Superior temporal gyrus (tissue), 1 donor: ENCODE measurements around the gene GJD4.
A peak's percentile ranks its signal among the peaks of the same experiment; 100 is the strongest.

Source experiments
- DNase-seq: peaks from one replicate; pipeline ENCODE4 v3.0.0-alpha.2; 2016; ENCODE audit errors: extremely low spot score

The GJD4 gene

GRCh38 chr10:35626971-35627507 lies 21.9 kb downstream of the GJD4 start:
- DNase-seq, result no peak

DNA sequence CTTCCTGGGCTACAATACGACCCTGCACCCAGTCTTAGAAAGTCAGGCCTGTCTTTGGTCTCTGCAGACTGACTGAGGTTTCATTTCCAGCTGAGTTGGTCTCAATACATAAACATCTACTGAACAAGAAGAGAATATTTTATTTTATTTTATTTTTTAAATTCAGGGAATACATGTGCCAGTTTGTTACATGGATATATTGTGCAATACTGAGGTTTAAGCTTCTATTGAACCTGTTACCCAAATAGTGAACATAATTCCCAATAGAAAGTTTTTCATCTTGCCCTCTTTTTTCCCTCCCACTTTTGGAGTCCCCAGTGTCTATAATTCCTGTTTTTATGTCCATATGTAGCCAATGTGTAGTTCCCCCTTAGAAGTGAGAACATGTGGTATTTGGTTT lies 26.3 kb downstream of the GJD4 start:
- no peak for DNase-seq

DNA sequence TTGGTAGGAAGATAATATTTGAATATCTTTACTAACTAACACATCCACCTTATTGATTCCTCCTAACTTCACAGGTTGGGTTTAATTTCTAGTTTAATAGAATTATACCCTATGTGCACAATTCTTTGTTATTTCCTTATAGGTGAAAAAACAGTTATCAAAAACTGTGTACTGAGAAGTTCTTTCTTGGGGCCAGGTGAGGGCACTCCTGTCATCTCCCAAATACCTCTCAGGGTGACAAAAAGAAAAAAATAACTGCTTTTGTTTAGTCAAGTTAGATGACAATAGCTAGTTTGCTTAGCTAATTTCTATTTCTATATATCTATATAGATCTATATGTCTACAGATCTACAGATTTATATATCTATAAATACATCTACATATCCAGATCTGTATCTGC lies 26.9 kb downstream of the GJD4 start:
- no peak for DNase-seq

- DNase-seq, result no peak
Observed at GRCh38 chr10:35633006-35633980, 28.2 kb downstream of the GJD4 start.

DNA sequence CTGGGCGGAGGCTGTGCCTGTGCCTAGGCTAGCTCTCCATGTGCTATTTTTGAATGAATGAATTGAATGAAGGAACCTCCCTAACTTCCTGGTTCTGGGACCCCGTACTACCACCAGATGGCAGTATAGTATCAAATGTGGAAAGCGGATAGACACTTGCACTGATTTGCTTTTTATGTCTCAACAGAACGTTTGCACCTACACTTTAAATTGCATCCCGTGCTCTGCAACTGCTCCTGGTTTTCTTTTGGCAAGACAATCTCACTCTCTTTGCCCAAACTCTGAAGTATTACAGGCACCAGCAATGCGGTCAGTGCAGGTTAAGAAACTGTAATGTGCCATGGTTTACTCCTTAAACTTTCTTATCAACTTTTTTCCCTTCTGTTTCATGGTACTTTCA lies 30.4 kb downstream of the GJD4 start:
- DNase-seq, result peak; percentile 94

DNA sequence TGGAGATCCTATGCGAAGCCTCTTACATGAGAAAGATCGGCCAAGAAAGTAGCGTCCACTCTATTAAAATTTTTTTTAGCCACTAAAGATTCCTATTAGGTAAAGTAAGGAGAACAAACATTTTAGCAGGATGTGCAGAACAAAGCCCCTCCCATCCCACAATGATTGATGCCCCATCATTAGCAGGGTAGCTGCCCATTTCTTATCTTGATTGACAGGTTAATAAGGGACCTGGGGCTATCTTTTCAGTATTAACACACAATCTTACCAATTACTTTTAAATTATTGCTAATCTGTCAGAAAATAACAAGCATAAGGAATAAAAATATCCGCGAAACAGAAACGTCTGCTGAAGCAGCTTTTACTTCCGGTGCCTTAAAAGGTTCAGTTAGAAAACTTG lies 31.8 kb downstream of the GJD4 start:
- DNase-seq, result no peak

GRCh38 chr10:35637462-35637861 lies 32.3 kb downstream of the GJD4 start:
- peak; percentile 22 for DNase-seq

DNA sequence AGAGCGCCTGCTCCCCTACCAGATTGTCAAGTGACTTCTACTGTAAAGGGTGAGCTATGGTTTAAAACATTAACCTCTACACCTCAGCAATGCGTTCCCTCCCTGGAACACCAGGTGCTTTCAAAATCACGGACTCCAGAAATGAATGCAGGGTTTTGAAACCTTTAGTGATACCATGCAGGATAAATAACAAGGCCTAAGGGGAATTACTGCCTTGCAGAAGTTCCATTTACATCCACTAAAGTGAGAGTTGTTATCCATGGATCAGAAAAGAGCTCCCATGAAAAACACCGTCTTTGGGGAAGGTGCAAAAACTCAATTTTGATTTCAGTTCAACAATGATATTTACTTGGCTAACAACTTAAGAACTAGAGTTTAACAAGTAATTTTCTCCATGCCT lies 33.0 kb downstream of the GJD4 start:
- peak; percentile 22 for DNase-seq

- DNase-seq, result no peak
Observed at GRCh38 chr10:35639021-35639727, 34.0 kb downstream of the GJD4 start.

GRCh38 chr10:35639728-35640401 lies 34.7 kb downstream of the GJD4 start:
- no peak for DNase-seq

DNA sequence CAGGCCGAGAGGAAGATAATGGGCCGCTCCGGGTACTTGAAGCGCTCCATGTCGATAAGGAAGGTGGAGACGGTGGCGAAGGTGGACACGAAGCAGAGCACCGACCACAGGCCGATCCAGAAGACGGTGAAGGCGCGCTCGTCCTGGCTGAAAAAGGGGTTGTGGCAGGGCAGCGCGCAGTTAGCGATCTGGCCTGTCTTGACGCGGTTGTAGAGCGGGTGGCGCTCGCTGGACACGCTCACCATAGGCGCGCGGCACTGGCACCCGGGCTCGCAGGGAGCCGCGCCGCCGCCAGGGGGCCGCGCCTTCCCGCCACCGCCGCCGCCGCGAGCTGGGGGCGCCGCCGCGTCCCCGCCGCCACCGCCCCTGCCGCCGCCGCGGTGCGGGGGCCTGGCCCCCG lies 35.3 kb downstream of the GJD4 start:
- DNase-seq, result peak; percentile 49

- peak; percentile 37 for DNase-seq
Observed at GRCh38 chr10:35640951-35641675, 36.0 kb downstream of the GJD4 start.

- no peak for DNase-seq
Observed at GRCh38 chr10:35641676-35642034, 36.5 kb downstream of the GJD4 start.

DNA sequence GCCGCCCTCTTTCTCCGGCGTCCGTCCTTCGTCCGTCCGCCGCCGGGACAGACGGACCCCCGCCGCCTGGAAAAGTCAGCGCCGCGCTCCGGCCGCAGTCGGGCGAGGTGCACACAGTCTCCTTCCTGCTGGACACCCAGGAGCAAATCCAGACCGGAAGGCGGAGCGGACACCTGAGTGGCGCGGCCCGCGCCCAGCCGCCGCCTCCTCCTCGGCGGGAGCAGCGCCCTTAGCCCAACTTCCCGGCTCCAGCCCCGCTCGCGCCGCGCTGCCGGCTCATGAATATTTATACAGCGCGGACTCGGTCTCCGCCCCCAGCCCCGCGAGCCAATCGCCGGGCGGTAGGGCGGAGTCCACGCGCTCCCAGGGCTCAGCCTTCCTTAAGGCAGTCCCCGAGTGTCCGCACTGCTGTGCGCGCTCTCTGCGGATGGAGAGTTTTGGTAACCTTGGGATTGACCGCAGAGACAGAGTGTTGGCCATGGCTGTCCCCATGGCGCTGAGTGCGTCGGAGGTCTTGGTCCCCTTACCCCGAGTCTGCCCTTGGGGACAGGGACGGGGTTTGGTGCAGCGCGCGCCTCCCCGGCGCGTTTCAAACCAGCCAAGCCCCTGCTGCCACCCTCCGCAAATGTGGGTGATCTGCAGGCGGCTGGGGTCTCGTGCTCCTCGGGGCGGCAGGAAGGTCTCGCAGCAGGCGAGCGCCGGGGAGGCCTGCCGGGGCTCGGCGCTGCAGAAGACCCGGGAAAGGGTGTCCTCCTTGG lies 37.1 kb downstream of the GJD4 start, which contains the start of gene FZD8:
Gene FZD8 (minus strand): TSS at position 262 of the 758 bp plus-strand sequence. CDS start 867 bp downstream, outside the sequence.
- DNase-seq, result peak; percentile 93

DNA sequence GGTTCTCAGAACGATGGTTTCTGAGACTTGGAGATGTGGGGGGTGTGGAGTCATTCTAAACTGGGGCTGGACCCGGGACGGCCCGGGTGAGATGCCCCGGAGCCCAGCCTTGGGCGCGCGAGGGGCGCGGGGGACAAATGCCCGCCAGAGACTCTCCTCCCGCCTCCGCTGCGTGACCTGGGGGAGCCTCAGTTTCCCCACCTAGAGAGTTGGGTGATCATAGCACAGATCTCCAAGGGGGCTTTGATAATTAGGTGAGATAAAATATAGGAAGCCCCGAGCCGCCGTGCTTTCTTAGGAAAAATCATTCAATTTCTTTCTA lies 37.6 kb downstream of the GJD4 start:
- DNase-seq, result no peak

- DNase-seq, result peak; percentile 58
Observed at GRCh38 chr10:35643151-35644049, 38.3 kb downstream of the GJD4 start.

DNA sequence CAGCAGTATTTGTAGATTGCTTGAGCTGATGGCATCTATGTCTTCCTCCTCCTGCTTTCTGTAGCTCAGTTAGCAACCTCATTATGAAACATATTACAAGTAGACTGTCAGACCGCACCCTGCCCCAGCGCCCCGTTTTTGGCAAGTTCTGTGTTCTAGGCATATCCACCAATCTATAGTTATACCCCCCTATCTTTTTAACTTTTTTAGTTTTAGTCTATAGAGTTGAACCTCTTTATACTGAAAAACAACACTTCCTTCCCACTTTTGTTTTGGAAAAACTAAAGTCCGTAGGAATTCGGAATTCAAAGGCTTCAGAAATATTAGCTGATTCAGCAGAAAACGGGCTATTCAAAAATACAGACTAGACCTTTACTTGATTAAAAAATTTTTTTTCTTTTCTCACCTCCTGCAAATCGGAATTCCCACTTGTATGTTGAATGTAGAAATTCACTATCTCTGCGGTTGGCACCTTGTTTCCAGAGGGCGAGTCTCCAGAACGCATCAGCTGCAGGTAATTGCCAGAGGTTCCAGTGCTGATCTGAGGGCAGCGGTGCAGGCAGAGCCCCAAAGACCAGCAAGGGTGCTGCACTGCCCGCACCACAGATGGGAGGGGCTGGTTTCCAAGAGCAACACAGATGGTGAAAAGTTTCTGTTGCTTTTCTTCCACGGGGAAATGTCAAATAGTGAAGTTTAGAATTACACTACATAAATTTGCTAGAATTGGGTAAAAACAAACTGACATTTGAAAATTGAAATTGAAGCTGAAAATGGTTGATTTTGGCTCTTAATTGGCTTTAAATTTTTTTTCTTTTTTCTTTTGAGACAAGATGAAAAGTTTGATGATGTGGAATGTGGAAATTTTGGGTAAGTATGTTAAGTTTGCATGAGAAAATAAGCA lies 39.2 kb downstream of the GJD4 start:
- peak; percentile 42 for DNase-seq

- no peak for DNase-seq
Observed at GRCh38 chr10:35650894-35651293, 45.8 kb downstream of the GJD4 start.

- no peak for DNase-seq
Observed at GRCh38 chr10:35652824-35653223, 47.7 kb downstream of the GJD4 start.
